HL-60 (cell line): ENCODE results near the gene TUFM.
"Not testable (repeated sequence)": the region's sequence is repeated elsewhere in the genome, so short reads cannot be mapped to it uniquely, and the experiment has no call there.

Experiments used
- DNase-seq, 2 experiments: peaks; one replicate each; pipeline ENCODE4 v3.0.0-alpha.2; 2010 to 2020; ENCODE audit warnings: low read depth in 1 of 2, low spot score in 1 of 2
- H3K27ac ChIP-seq: fragments of 250-450 bp; sonication (Bioruptor Pico); replicated peaks from 2 replicates; pipeline ENCODE4 v1.5.1; 2020; ENCODE audit warnings: mild to moderate bottlenecking, moderate library complexity
- H3K27me3 ChIP-seq: fragments of 250-450 bp; sonication (Bioruptor Pico); 2 replicates; pipeline ENCODE4 v1.5.1; 2021; ENCODE audit warnings: mild to moderate bottlenecking, moderate library complexity; ENCODE audit not compliant: insufficient read depth, poor library complexity, severe bottlenecking
- H3K4me3 ChIP-seq: replicated peaks from 2 replicates; pipeline ENCODE4 v1.5.1; 2011; ENCODE audit warnings: mild to moderate bottlenecking, control low read depth, low read length; ENCODE audit not compliant: insufficient read depth
- GABPA ChIP-seq: IDR thresholded peaks from 2 replicates; pipeline ENCODE4 v1.6.1; 2012; ENCODE audit warnings: low read depth
- POLR2AphosphoS5 ChIP-seq: IDR thresholded peaks from 2 replicates; pipeline ENCODE4 v1.6.1; 2012; ENCODE audit warnings: low read depth
- SPI1 ChIP-seq: IDR thresholded peaks from 2 replicates; pipeline ENCODE4 v1.6.1; 2012; ENCODE audit warnings: low read depth, mild to moderate bottlenecking, borderline replicate concordance
- TF ChIP-seq, protein P1 (sequence below): IDR thresholded peaks from 2 replicates; pipeline ENCODE4 v1.6.1; 2012; ENCODE audit warnings: low read depth; ENCODE audit not compliant: insufficient replicate concordance
- TF ChIP-seq, protein P2 (sequence below): IDR thresholded peaks from one replicate; pipeline ENCODE4 v1.5.1; 2011; ENCODE audit warnings: low read length, control low read depth, inconsistent platforms; ENCODE audit not compliant: insufficient read depth

TUFM gene

DNA sequence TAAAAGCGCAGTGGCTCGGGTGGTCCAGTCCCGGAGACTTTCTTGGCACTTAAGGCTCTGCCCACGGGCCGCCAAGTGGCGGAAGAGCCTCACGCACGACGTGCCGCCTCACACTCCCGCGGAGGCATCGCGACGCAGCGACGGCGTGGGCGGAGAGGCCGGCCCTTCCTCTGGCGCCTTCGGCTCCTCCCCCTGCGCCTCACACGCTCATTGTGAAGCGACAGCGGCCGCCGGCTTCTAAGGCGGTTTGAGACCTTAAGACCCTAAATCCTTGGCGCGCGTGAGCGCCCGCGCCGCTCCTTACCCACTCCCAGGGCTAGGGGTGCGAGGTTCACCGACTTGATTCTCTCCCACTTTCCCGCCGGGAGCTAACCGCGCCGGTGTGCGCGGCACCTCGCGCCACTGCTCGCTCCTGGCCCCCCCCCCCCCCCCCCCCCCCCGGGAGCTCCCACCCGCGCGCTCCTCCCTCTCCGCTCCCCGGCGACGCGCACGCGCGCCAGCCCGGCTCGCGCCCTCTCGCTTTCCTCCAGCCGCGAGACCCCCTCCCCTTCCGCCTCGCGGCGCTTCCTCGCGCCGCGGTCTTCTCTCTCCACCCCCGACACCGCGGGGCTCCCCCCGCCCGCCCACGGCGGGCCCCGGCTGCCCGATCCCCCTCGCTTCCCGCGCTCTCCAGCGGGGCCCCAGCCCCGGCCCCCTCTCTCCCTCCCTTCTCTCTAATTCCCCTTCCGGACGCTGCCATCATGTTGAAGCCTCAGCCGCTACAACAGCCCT lies 23.4 kb downstream of the TUFM start, which contains the start of gene ATXN2L:
ATXN2L (plus strand) TSS at position 480 of the 771 bp plus-strand sequence; CDS start at position 741, 261 bp downstream.
- peak within 1 kb of the TSS; percentile 87 for H3K4me3 ChIP-seq
- peak within 1 kb of the TSS; percentile 100 for H3K27ac ChIP-seq
- H3K27me3 ChIP-seq: no peaks in the 10 kb centered on the region
- peak; percentile 93 to 95 for DNase-seq
- TF ChIP-seq, protein P1, sequence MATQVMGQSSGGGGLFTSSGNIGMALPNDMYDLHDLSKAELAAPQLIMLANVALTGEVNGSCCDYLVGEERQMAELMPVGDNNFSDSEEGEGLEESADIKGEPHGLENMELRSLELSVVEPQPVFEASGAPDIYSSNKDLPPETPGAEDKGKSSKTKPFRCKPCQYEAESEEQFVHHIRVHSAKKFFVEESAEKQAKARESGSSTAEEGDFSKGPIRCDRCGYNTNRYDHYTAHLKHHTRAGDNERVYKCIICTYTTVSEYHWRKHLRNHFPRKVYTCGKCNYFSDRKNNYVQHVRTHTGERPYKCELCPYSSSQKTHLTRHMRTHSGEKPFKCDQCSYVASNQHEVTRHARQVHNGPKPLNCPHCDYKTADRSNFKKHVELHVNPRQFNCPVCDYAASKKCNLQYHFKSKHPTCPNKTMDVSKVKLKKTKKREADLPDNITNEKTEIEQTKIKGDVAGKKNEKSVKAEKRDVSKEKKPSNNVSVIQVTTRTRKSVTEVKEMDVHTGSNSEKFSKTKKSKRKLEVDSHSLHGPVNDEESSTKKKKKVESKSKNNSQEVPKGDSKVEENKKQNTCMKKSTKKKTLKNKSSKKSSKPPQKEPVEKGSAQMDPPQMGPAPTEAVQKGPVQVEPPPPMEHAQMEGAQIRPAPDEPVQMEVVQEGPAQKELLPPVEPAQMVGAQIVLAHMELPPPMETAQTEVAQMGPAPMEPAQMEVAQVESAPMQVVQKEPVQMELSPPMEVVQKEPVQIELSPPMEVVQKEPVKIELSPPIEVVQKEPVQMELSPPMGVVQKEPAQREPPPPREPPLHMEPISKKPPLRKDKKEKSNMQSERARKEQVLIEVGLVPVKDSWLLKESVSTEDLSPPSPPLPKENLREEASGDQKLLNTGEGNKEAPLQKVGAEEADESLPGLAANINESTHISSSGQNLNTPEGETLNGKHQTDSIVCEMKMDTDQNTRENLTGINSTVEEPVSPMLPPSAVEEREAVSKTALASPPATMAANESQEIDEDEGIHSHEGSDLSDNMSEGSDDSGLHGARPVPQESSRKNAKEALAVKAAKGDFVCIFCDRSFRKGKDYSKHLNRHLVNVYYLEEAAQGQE: peak; percentile 30
- TF ChIP-seq POLR2AphosphoS5: peak; percentile 91
- peak; percentile 29 for TF ChIP-seq GABPA
- peak; percentile 19; the same call in 1 of the 2 replicates for TF ChIP-seq SPI1
- TF ChIP-seq, protein P2, sequence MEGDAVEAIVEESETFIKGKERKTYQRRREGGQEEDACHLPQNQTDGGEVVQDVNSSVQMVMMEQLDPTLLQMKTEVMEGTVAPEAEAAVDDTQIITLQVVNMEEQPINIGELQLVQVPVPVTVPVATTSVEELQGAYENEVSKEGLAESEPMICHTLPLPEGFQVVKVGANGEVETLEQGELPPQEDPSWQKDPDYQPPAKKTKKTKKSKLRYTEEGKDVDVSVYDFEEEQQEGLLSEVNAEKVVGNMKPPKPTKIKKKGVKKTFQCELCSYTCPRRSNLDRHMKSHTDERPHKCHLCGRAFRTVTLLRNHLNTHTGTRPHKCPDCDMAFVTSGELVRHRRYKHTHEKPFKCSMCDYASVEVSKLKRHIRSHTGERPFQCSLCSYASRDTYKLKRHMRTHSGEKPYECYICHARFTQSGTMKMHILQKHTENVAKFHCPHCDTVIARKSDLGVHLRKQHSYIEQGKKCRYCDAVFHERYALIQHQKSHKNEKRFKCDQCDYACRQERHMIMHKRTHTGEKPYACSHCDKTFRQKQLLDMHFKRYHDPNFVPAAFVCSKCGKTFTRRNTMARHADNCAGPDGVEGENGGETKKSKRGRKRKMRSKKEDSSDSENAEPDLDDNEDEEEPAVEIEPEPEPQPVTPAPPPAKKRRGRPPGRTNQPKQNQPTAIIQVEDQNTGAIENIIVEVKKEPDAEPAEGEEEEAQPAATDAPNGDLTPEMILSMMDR: no peak

DNA sequence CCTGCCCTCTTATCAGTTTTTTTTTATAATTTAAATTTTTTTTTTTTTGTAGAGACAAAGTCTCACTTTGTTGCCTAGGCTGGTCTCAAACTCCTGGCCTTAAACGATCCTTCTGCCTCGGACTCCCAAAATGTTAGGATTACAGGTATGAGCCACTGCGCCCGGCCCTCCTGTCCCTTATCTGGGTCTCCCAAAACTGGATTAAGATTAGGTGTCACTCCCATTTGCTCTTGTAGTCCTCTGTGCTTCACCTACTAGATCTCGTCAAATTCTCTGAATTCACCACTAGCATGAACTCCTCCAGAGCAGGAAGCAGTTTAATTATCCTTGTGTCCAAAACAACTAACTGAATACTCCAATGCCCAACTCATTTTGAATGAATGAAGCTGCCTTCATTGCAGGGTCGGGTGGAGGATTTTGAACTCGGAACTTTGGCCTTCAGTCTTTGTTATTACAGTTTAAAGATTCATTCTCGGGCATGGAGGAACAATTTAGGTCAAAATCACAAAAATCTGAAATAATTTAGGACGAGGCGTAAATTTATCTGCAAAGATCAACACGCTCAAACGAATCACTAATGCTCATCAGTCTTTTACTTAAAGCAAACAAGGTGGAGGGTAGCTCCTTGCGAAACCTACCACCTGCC lies 24.2 kb downstream of the TUFM start:
- no peak for DNase-seq
- H3K4me3 ChIP-seq: peak overlapping the region; percentile 87
- TF ChIP-seq, protein P1: no peak
- TF ChIP-seq SPI1 (no peak), POLR2AphosphoS5 (no peak)
- TF ChIP-seq, protein P2: no peak
- H3K27me3 ChIP-seq: no peaks in the 10 kb centered on the region
- peak overlapping the region; percentile 100 for H3K27ac ChIP-seq

DNA sequence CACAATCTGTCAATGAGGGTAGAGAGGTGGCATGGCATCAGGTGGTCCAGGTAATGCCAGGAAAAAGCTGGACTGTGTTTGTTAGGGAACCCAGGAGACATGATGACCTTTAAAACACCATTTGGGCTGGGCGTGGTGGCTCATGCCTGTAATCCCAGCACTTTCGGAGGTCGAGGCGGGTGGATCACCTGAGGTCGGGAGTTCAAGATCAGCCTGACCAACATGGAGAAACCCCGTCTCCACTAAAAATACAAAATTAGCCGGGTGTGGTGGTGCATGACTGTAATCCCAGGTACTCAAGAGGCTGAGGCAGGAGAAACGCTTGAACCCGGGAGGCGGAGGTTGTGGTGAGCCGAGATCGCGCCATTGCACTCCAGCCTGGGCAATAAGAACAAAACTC lies 25.6 kb downstream of the TUFM start:
- H3K27me3 ChIP-seq, H3K27ac ChIP-seq, DNase-seq, H3K4me3 ChIP-seq: not testable (repeated sequence)

DNA sequence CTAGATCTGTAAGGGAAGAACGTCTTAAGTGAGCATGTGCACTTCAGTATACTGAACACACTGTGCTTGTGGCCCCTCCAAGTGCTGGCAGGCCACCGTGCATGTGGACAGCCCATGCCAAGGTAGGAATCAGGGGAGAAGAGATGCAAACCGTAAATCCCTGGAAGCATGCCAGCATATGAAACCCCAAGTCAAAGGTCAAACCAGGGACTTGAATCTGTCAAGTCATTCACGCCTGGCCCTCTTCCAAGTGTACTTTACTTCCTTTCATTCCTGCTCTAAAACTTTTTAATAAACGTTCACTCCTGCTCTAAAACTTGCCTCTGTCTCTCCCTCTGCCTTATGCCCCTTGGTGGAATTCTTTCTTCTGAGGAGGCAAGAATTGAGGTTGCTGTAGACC lies 26.1 kb downstream of the TUFM start:
- TF ChIP-seq POLR2AphosphoS5: peak; percentile 42; the same call in 1 of the 2 replicates
- TF ChIP-seq, protein P1: no peak
- H3K27me3 ChIP-seq: no peaks in the 10 kb centered on the region
- DNase-seq: peak in 1 of 2 experiments; percentile 59
- H3K27ac ChIP-seq: no peak overlapping the region
- no peak overlapping the region for H3K4me3 ChIP-seq

DNA sequence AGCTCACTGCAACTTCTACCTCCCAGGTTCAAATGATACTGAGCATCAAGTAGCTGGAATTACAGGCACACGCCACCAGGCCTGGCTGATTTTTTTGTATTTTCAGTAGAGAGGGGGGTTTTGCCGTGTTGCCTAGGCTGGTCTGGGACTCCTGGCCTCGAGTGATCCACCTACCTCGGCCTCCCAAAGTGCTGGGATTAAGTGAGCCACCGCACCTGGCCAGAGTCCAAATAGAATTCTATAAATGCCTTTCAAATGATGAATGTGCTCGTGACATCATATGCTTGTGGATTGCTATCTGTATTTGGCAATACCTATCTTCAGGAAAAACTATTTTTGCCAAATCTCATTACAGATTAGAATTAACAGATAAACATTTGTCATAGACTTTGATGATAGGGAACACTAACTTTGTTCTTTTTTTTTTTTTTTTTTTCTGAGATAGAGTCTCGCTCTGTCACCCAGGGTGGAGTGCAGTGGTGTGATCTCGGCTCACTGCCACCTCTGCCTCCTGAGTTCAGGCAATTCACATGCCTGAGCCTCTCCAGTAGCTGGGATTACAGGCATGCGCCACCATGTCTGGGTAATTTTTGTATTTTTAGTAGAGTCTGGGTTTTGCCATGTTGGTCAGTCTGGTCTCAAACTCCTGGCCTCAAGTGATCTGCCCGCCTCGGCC lies 38.6 kb downstream of the TUFM start:
- not testable (repeated sequence) for H3K27ac ChIP-seq, H3K4me3 ChIP-seq, H3K27me3 ChIP-seq, DNase-seq

DNA sequence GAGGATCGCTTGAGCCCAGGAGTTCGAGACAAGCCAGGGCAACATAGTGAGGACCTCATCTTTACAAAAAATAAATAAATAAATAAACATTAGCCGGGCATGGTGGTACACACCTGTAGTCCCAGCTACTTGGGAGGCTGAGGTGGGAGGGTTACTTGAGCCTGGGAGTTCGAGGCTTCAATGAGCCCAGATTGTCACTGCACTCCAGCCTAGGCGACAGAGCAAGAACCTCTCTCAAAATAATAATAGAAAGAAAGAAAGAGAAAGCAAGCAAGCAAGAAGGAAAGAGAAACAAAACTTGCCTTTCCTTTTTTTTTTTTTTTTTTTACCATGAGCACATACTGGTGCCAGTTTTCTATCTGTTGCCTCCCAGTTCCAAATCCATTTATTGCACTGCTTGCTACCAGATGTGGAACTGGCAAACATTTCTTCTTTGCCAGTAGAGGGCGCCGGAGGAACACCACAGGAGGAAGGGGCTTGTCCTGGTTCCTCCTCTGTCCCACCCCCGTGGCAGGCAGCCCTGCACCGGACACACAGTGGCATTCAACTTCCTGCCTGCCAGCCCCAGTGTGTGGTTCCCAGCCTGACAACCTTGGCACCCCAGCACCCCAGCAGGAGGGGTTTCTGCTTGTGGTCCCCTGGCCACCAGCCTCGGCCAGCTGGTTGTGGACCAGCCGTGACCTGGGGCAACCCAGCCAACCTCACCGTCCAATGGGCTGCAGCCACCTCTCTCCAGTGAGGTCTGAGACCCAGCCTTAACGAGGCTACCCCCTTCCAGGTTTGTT lies 43.7 kb downstream of the TUFM start:
- peak in 1 of 2 experiments; percentile 69 for DNase-seq
- not testable (repeated sequence) for H3K4me3 ChIP-seq

More for the DNA sequence above, 43.7 kb downstream of the TUFM start:
- not testable (repeated sequence) for H3K27ac ChIP-seq, H3K27me3 ChIP-seq
